Activated CD4-positive, alpha-beta T cell treated with anti-CD3 and anti-CD28 coated beads, Interleukin-2, amount 10 ng/mL, durations not matched to agents 7 days and 5 days (primary cell): ENCODE results near the gene E2F3. TPM values are rescaled to one million over a fixed set of nuclear protein-coding genes. Genes with fewer than 3 reads are reported as not detected.
"Not testable (repeated sequence)": the region's sequence is repeated elsewhere in the genome, so short reads cannot be mapped to it uniquely, and the experiment has no call there.

Experiments
- CTCF ChIA-PET: fragments of 350-600 bp; sonication (Branson Sonifier 250); formaldehyde crosslinking; loops from one replicate; lab custom pipeline; 2021; ENCODE audit warnings: antibody characterized with exemption; lab: Charles Lee
- POLR2A ChIA-PET: fragments of 350-600 bp; sonication (Branson Sonifier 250); formaldehyde crosslinking; loops from one replicate; lab custom pipeline; 2021; ENCODE audit warnings: antibody characterized with exemption; lab: Charles Lee
- DNase-seq: peaks from one replicate; pipeline ENCODE4 v3.0.0-alpha.2; 2020
- H3K27ac Mint-ChIP-seq: one replicate; pipeline ENCODE4 v1.8.0; 2021; ENCODE audit warnings: mild to moderate bottlenecking, moderate library complexity, mixed read lengths
- H3K27me3 Mint-ChIP-seq: one replicate; pipeline ENCODE4 v1.8.0; 2021; ENCODE audit warnings: mixed read lengths
- H3K36me3 Mint-ChIP-seq: one replicate; pipeline ENCODE4 v1.8.0; 2021; ENCODE audit warnings: low read depth, mixed read lengths
- H3K4me1 Mint-ChIP-seq: one replicate; pipeline ENCODE4 v1.8.0; 2021; ENCODE audit warnings: mixed read lengths
- H3K4me3 Mint-ChIP-seq: one replicate; pipeline ENCODE4 v1.8.0; 2021; ENCODE audit warnings: mild to moderate bottlenecking, moderate library complexity, mixed read lengths
- H3K9me3 Mint-ChIP-seq: one replicate; pipeline ENCODE4 v1.8.0; 2021; ENCODE audit warnings: mixed read lengths
- total RNA-seq, 2 experiments: library from RNA; stranded (reverse); gene quantifications; one replicate each; pipeline ENCODE4 v1.2.3, GENCODE V29; 2021

The E2F3 gene
- total RNA-seq, 2 experiments from 2014 or later = 30.9 to 33.9 TPM

- CTCF ChIA-PET = no interaction called here
- no peak for DNase-seq
- Mint-ChIP-seq H3K27me3 (no peaks in the 10 kb centered on the region), H3K36me3 (peaks cover 61% of the 10 kb centered on the region), H3K9me3 (peaks cover 5% of the 10 kb centered on the region), H3K4me3 (no peak overlapping the region), H3K4me1 (peaks cover 9% of the 10 kb centered on the region), H3K27ac (no peak overlapping the region)
- POLR2A ChIA-PET = no interaction called here
Measured at GRCh38 chr6:20461576-20461975, 59.9 kb downstream of the E2F3 start.

DNA sequence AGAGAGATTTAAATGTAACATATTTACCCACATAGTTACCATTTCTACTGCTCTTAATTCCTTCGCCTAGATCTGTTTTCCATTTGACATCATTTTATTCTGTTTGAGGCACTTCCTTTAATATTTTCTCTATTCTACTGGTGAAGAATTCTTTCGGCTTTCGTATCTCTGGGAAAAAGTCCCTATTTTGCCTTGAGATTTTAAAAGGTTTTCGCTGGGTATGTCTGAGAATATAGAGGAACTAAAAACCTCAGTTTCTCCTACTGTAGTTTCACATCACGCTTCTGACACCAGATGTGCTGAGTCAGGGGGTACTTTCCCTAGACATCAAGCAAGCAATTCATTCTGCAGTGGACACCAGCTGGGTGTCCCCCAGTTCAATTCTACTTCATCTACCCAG, 61.7 kb downstream of the E2F3 start:
- ChIA-PET POLR2A (no interaction called here), CTCF (interaction anchor here (1.0 to 1.4 kb wide), 3 partner anchors 10 to 59 kb away, joined by 3 to 4 read pairs (median 3); no protein-coding TSS in a partner anchor)
- H3K36me3 Mint-ChIP-seq = peaks cover 60% of the 10 kb centered on the region
- peaks cover 5% of the 10 kb centered on the region for H3K9me3 Mint-ChIP-seq
- H3K4me3 Mint-ChIP-seq = no peak overlapping the region
- DNase-seq = no peak
- peaks cover 23% of the 10 kb centered on the region for H3K4me1 Mint-ChIP-seq
- H3K27me3 Mint-ChIP-seq = no peaks in the 10 kb centered on the region
- no peak overlapping the region for H3K27ac Mint-ChIP-seq

DNA sequence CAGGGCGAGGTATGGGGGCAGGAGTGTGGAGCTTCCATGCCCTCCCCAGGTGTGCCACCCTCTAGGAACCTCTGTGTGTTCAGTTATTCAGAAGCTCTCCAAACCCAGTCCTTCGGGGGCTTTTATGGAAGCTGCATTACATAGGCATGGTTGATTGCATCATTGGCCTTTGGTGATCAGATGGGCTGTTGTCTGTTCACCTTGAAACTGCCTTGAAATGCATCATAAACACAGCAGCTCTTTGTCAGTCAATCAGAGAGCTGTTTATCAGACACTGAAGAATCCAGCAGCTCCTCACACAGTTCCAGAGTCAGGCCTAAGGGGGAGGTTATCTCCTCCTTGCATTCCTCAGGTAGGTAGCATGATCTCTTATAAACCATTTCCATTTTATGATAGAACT, 62.4 kb downstream of the E2F3 start:
- Mint-ChIP-seq H3K27ac (no peak overlapping the region), H3K36me3 (peaks cover 55% of the 10 kb centered on the region), H3K4me3 (no peak overlapping the region), H3K27me3 (no peaks in the 10 kb centered on the region), H3K4me1 (peaks cover 23% of the 10 kb centered on the region), H3K9me3 (peaks cover 5% of the 10 kb centered on the region)
- DNase-seq = no peak
- ChIA-PET POLR2A (no interaction called here), CTCF (interaction anchor here (1.0 to 1.4 kb wide), 4 partner anchors 9 to 60 kb away, joined by 3 to 4 read pairs (median 3); no protein-coding TSS in a partner anchor)

DNA sequence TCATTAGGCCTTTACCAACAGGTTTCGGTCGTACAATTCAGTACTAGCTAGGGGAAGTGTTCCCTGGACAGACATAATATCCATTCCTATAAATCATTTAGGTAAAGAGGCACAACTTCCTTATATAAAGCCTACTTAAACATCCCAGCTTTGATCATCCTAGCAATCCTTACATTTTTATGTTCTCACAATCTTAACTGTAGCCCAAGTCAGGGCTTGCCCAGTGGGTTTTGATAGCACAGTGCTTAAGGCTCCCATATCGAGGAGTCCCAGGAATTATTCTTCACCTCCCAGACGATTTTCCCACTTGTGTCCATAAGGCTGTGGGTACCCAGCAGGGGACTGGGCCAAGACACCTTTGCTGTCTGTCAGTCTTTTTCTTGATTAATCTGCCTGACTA, 63.2 kb downstream of the E2F3 start:
- Mint-ChIP-seq H3K36me3 (peaks cover 50% of the 10 kb centered on the region), H3K27ac (no peak overlapping the region), H3K27me3 (no peaks in the 10 kb centered on the region), H3K4me3 (no peak overlapping the region), H3K4me1 (peaks cover 23% of the 10 kb centered on the region), H3K9me3 (peaks cover 4% of the 10 kb centered on the region)
- ChIA-PET POLR2A (no interaction called here), CTCF (interaction anchor here (1.1 to 1.4 kb wide), 3 partner anchors 8 to 24 kb away, joined by 3 to 4 read pairs (median 3); no protein-coding TSS in a partner anchor)
- DNase-seq = no peak

- Mint-ChIP-seq H3K4me1 (peaks cover 22% of the 10 kb centered on the region), H3K36me3 (peaks cover 45% of the 10 kb centered on the region)
- H3K4me3 Mint-ChIP-seq, H3K27me3 Mint-ChIP-seq, POLR2A ChIA-PET, H3K9me3 Mint-ChIP-seq, CTCF ChIA-PET, DNase-seq, H3K27ac Mint-ChIP-seq: not testable (repeated sequence)
Measured at GRCh38 chr6:20465616-20466015, 63.9 kb downstream of the E2F3 start.

DNA sequence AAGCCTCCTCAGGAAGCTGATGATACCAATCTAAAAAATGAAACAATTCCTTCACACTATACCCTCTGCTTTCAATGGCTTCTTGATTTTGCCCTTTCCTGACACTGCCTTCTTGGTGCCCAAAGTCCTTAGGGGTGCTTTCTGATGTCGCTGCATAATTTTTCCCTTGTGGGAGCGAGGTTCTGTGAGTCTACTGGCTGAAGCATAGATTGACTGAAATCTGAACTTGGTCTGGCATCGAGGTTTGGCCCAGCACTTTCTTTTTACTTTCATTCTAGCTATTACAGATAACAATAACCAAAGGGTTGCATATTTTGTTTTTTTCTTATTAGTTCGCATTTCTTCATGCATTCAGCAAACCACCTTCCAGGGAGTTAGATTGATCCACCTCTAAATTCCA, 65.8 kb downstream of the E2F3 start:
- H3K4me1 Mint-ChIP-seq = peaks cover 21% of the 10 kb centered on the region
- CTCF ChIA-PET = no interaction called here
- H3K27me3 Mint-ChIP-seq = no peaks in the 10 kb centered on the region
- H3K36me3 Mint-ChIP-seq = peaks cover 41% of the 10 kb centered on the region
- no peak overlapping the region for H3K27ac Mint-ChIP-seq
- POLR2A ChIA-PET = no interaction called here
- H3K4me3 Mint-ChIP-seq = no peak overlapping the region
- H3K9me3 Mint-ChIP-seq = no peaks in the 10 kb centered on the region
- no peak for DNase-seq

GRCh38 chr6:20468209-20468608, 66.5 kb downstream of the E2F3 start:
- no peak for DNase-seq
- Mint-ChIP-seq H3K36me3 (peaks cover 38% of the 10 kb centered on the region), H3K4me3 (no peak overlapping the region), H3K4me1 (peaks cover 21% of the 10 kb centered on the region), H3K27me3 (no peaks in the 10 kb centered on the region), H3K9me3 (no peaks in the 10 kb centered on the region), H3K27ac (no peak overlapping the region)
- POLR2A ChIA-PET = no interaction called here
- CTCF ChIA-PET = no interaction called here

GRCh38 chr6:20472748-20473147, 71.1 kb downstream of the E2F3 start:
- H3K27ac Mint-ChIP-seq = no peak overlapping the region
- H3K27me3 Mint-ChIP-seq = no peaks in the 10 kb centered on the region
- ChIA-PET CTCF (interaction anchor here (1.0 kb wide), 1 partner anchor 9 kb away, joined by 4 read pairs; no protein-coding TSS in a partner anchor), POLR2A (no interaction called here)
- H3K9me3 Mint-ChIP-seq = no peaks in the 10 kb centered on the region
- no peak overlapping the region for H3K4me3 Mint-ChIP-seq
- peaks cover 17% of the 10 kb centered on the region for H3K36me3 Mint-ChIP-seq
- H3K4me1 Mint-ChIP-seq = peaks cover 12% of the 10 kb centered on the region
- no peak for DNase-seq

GRCh38 chr6:20473518-20473917, 71.8 kb downstream of the E2F3 start:
- ChIA-PET POLR2A (no interaction called here), CTCF (interaction anchor here (1.0 kb wide), 1 partner anchor 9 kb away, joined by 4 read pairs; no protein-coding TSS in a partner anchor)
- no peak for DNase-seq
- H3K4me3 Mint-ChIP-seq = no peak overlapping the region
- H3K9me3 Mint-ChIP-seq = no peaks in the 10 kb centered on the region
- H3K27me3 Mint-ChIP-seq = no peaks in the 10 kb centered on the region
- H3K4me1 Mint-ChIP-seq = peaks cover 7% of the 10 kb centered on the region
- H3K27ac Mint-ChIP-seq = no peak overlapping the region
- H3K36me3 Mint-ChIP-seq = peaks cover 13% of the 10 kb centered on the region

GRCh38 chr6:20474874-20475542, 73.3 kb downstream of the E2F3 start:
- Mint-ChIP-seq H3K9me3 (no peaks in the 10 kb centered on the region), H3K36me3 (peaks cover 20% of the 10 kb centered on the region), H3K4me3 (no peak overlapping the region), H3K27ac (no peak overlapping the region), H3K4me1 (peaks cover 7% of the 10 kb centered on the region), H3K27me3 (no peaks in the 10 kb centered on the region)
- ChIA-PET CTCF (interaction anchor here (0.5 kb wide), 1 partner anchor 70 kb away, joined by 3 read pairs; no protein-coding TSS in a partner anchor), POLR2A (no interaction called here)
- no peak for DNase-seq

DNA sequence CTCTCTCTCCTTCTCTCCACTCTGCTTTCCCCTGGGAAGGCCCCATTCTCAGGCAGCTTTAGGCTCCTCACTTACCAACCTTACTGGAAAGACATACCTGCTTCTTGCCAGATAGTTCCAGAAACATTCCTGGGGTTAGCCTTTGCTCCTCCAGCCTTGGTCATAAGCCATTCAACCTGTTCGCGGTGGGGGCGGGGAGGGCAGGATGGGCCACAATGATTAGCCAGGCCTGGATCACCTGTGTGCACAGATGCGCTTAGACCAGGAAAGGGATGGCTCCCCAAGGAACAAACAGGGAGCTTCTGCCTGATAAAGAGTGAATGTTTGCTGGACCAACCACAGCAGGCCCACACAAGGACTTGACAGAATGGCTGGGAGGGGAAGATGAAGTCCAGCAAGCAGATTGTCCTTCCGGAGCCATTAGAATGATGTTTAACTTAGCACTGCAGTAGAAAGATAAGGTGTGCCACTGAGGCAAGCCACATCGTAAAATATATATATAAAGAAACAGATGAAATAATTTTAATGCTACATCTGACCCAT, 74.9 kb downstream of the E2F3 start:
- no peaks in the 10 kb centered on the region for H3K9me3 Mint-ChIP-seq
- POLR2A ChIA-PET = no interaction called here
- peaks cover 5% of the 10 kb centered on the region for H3K4me1 Mint-ChIP-seq
- H3K27me3 Mint-ChIP-seq = no peaks in the 10 kb centered on the region
- no peak overlapping the region for H3K27ac Mint-ChIP-seq
- CTCF ChIA-PET = interaction anchor here (1.2 kb wide), 1 partner anchor 9 kb away, joined by 4 read pairs; no protein-coding TSS in a partner anchor
- no peak for DNase-seq
- peaks cover 27% of the 10 kb centered on the region for H3K36me3 Mint-ChIP-seq
- no peak overlapping the region for H3K4me3 Mint-ChIP-seq

DNA sequence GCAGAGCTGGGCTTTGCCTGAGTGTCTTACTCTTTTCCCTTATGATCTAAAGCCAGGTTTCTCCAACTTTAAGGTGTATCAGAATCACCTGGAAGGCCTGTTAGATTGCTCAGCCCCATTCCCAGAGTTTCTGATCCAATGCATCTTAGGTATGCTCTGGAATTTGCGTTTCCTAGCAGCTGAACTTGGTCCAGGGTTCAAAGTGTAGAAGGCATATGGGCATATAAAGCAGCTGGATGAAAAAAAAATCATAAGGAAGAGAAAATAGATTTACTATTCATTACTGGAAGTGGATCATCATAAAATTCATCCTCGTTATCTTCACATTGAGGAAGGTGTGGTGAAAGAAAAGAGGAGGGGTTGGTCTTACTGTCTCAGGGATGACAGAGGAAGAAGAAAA, 75.8 kb downstream of the E2F3 start:
- H3K27ac Mint-ChIP-seq = no peak overlapping the region
- CTCF ChIA-PET = no interaction called here
- POLR2A ChIA-PET = no interaction called here

GRCh38 chr6:20479060-20479459, 77.4 kb downstream of the E2F3 start:
- Mint-ChIP-seq H3K36me3 (peaks cover 49% of the 10 kb centered on the region), H3K9me3 (no peaks in the 10 kb centered on the region), H3K27ac (no peak overlapping the region), H3K4me3 (no peak overlapping the region), H3K4me1 (no peaks in the 10 kb centered on the region), H3K27me3 (no peaks in the 10 kb centered on the region)
- DNase-seq = no peak
- CTCF ChIA-PET = no interaction called here
- POLR2A ChIA-PET = no interaction called here

More for the DNA sequence above, 75.8 kb downstream of the E2F3 start:
- Mint-ChIP-seq H3K9me3 (no peaks in the 10 kb centered on the region), H3K4me3 (no peak overlapping the region), H3K4me1 (peaks cover 5% of the 10 kb centered on the region), H3K27me3 (no peaks in the 10 kb centered on the region), H3K36me3 (peaks cover 34% of the 10 kb centered on the region)
- no peak for DNase-seq
